Measurements from ENCODE around the gene TNFRSF14. TPM values are rescaled to one million over a fixed set of nuclear protein-coding genes. Genes with fewer than 3 reads are reported as not detected.

The TNFRSF14 gene
- total and polyA plus RNA-seq, 2 of the 13 experiments (the other 11 are each of a cell fraction or from before 2014, with no cell fraction given) = 11.9 to 49.9 TPM

GRCh38 chr1:2555634-2556276 is 416 bp upstream of the TNFRSF14 start (continued):
- TF ChIP-seq ZBTB33 (CRISPR knock-in tag; IDR thresholded peaks at IDR 0.05) (no peak), HDAC2 (CRISPR knock-in tag; IDR thresholded peaks at IDR 0.05) (peak; percentile 63; the same call in 1 of the 2 replicates), RBFOX2 (IDR thresholded peaks at IDR 0.05; ENCODE audit: low read depth, low read length) (peak; percentile 31; the same call in 1 of the 2 replicates), CEBPZ (IDR thresholded peaks at IDR 0.05; ENCODE audit: low read length) (no peak), ZNF296 (CRISPR knock-in tag; conservative IDR thresholded peaks at IDR 0.05) (no peak), TP53 (CRISPR knock-in tag; conservative IDR thresholded peaks at IDR 0.05) (no peak), ZBTB38 (CRISPR knock-in tag; IDR thresholded peaks at IDR 0.05) (peak; percentile 63; the same call in 1 of the 2 replicates), TCF12 (IDR thresholded peaks at IDR 0.05) (no peak), TCF12 (CRISPR knock-in tag; IDR thresholded peaks at IDR 0.05) (0 out of 2 replicates have a peak, but pooled peaks have one; percentile 54), SPEN (CRISPR knock-in tag; IDR thresholded peaks at IDR 0.05; ENCODE audit: low read depth) (peak; percentile 35; the same call in 1 of the 2 replicates), NCOA1 (CRISPR knock-in tag; IDR thresholded peaks at IDR 0.05) (no peak), GPN1 (CRISPR knock-in tag; IDR thresholded peaks at IDR 0.05; ENCODE audit: borderline replicate concordance) (no peak), ZNF879 (CRISPR knock-in tag; IDR thresholded peaks at IDR 0.05) (no peak), ZFP37 (CRISPR knock-in tag; IDR thresholded peaks at IDR 0.05; ENCODE audit: borderline replicate concordance) (peak; percentile 39; the same call in 1 of the 2 replicates), ZEB1 (IDR thresholded peaks at IDR 0.05; ENCODE audit: insufficient replicate concordance, low read depth) (no peak), ZNF713 (CRISPR knock-in tag; IDR thresholded peaks at IDR 0.05) (no peak), NRL (CRISPR knock-in tag; IDR thresholded peaks at IDR 0.05; ENCODE audit: borderline replicate concordance) (no peak; the same call in 1 of the 2 replicates), ERF (CRISPR knock-in tag; IDR thresholded peaks at IDR 0.05) (peak; percentile 28; the same call in 1 of the 2 replicates), RARA (CRISPR knock-in tag; IDR thresholded peaks at IDR 0.05) (peak; percentile 59), NFKB2 (CRISPR knock-in tag; IDR thresholded peaks at IDR 0.05; ENCODE audit: borderline replicate concordance) (peak; percentile 81; the same call in 1 of the 2 replicates), ZNF674 (CRISPR knock-in tag; IDR thresholded peaks at IDR 0.05; ENCODE audit: low read depth) (no peak), MED13 (CRISPR knock-in tag; IDR thresholded peaks at IDR 0.05) (no peak), ZSCAN12 (CRISPR knock-in tag; IDR thresholded peaks at IDR 0.05) (no peak)
- TF ChIP-seq, protein P1, sequence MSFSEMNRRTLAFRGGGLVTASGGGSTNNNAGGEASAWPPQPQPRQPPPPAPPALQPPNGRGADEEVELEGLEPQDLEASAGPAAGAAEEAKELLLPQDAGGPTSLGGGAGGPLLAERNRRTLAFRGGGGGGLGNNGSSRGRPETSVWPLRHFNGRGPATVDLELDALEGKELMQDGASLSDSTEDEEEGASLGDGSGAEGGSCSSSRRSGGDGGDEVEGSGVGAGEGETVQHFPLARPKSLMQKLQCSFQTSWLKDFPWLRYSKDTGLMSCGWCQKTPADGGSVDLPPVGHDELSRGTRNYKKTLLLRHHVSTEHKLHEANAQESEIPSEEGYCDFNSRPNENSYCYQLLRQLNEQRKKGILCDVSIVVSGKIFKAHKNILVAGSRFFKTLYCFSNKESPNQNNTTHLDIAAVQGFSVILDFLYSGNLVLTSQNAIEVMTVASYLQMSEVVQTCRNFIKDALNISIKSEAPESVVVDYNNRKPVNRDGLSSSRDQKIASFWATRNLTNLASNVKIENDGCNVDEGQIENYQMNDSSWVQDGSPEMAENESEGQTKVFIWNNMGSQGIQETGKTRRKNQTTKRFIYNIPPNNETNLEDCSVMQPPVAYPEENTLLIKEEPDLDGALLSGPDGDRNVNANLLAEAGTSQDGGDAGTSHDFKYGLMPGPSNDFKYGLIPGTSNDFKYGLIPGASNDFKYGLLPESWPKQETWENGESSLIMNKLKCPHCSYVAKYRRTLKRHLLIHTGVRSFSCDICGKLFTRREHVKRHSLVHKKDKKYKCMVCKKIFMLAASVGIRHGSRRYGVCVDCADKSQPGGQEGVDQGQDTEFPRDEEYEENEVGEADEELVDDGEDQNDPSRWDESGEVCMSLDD (CRISPR knock-in tag; IDR thresholded peaks at IDR 0.05; ENCODE audit: borderline replicate concordance) = peak; percentile 75; the same call in 1 of the 2 replicates

All from HepG2 (cell line).